ENCODE results near the gene NDRG4.

The NDRG4 gene

GRCh38 chr16:58493756-58494431 is 6.0 kb upstream of the NDRG4 start:
- H3K4me3 ChIP-seq (ENCODE audit: low read depth, low read length), result no peak overlapping the region
- no peak for TF ChIP-seq CTCF (IDR thresholded peaks at IDR 0.05; ENCODE audit: low read depth, low read length, missing control alignments)
- no peak for DNase-seq (ENCODE audit: low read depth)

GRCh38 chr16:58494981-58495520 is 4.9 kb upstream of the NDRG4 start:
- peak; percentile 56 for DNase-seq (ENCODE audit: low read depth)
- TF ChIP-seq CTCF (IDR thresholded peaks at IDR 0.05; ENCODE audit: low read depth, low read length, missing control alignments), result peak; percentile 64
- H3K4me3 ChIP-seq (ENCODE audit: low read depth, low read length), result no peak overlapping the region

- H3K4me3 ChIP-seq (ENCODE audit: low read depth, low read length), result no peak overlapping the region
- no peak for TF ChIP-seq CTCF (IDR thresholded peaks at IDR 0.05; ENCODE audit: low read depth, low read length, missing control alignments)
- no peak for DNase-seq (ENCODE audit: low read depth)
Observed at GRCh38 chr16:58495521-58496331, 4.2 kb upstream of the NDRG4 start.

- no peak overlapping the region for H3K4me3 ChIP-seq (ENCODE audit: low read depth, low read length)
- no peak for DNase-seq (ENCODE audit: low read depth)
- no peak for TF ChIP-seq CTCF (IDR thresholded peaks at IDR 0.05; ENCODE audit: low read depth, low read length, missing control alignments)
Observed at GRCh38 chr16:58497468-58497867, 2.5 kb upstream of the NDRG4 start.

- TF ChIP-seq CTCF (IDR thresholded peaks at IDR 0.05; ENCODE audit: low read depth, low read length, missing control alignments), result no peak
- DNase-seq (ENCODE audit: low read depth), result no peak
- H3K4me3 ChIP-seq (ENCODE audit: low read depth, low read length), result no peak overlapping the region
Observed at GRCh38 chr16:58497935-58498334, 2.0 kb upstream of the NDRG4 start.

- H3K4me3 ChIP-seq (ENCODE audit: low read depth, low read length), result no peak overlapping the region
- DNase-seq (ENCODE audit: low read depth), result no peak
- no peak for TF ChIP-seq CTCF (IDR thresholded peaks at IDR 0.05; ENCODE audit: low read depth, low read length, missing control alignments)
Observed at GRCh38 chr16:58498341-58499091, 1.4 kb upstream of the NDRG4 start.

All from GM12864 (cell line).